DOHH2 (cell line): ENCODE results near the gene ROCK2.

Experiments
- EZH2phosphoT487 ChIP-seq: fragments of 200-600 bp; sonication (generic); IDR thresholded peaks from 2 replicates; pipeline ENCODE4 v1.6.1; 2017; ENCODE audit warnings: borderline replicate concordance, mild to moderate bottlenecking, antibody characterized with exemption, low read length, moderate library complexity, mixed read lengths
- TF ChIP-seq, protein P1 (sequence below): fragments of 200-600 bp; sonication (generic); IDR thresholded peaks from one replicate; pipeline ENCODE4 v1.5.1; 2014; ENCODE audit warnings: antibody characterized with exemption, mild to moderate bottlenecking, low read depth, low read length; ENCODE audit not compliant: poor library complexity, severe bottlenecking

DNA sequence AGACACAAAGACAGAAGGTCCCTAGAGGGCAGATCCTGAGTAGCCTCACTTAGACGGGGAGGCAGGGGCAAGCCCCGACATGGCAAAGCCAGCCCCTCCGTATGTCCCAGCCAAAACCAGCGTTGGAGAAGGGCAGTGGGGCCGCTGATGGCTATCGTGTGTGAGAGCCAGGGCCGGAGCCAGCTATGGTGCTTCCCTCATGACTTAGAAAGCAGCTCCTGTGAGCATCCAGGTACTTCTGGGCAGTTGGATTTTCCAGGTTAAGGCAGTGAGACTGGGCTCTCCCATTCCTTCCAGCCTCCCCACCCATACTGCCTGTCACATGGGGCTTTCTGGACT is 31.2 kb upstream of the ROCK2 start:
- TF ChIP-seq, protein P1, sequence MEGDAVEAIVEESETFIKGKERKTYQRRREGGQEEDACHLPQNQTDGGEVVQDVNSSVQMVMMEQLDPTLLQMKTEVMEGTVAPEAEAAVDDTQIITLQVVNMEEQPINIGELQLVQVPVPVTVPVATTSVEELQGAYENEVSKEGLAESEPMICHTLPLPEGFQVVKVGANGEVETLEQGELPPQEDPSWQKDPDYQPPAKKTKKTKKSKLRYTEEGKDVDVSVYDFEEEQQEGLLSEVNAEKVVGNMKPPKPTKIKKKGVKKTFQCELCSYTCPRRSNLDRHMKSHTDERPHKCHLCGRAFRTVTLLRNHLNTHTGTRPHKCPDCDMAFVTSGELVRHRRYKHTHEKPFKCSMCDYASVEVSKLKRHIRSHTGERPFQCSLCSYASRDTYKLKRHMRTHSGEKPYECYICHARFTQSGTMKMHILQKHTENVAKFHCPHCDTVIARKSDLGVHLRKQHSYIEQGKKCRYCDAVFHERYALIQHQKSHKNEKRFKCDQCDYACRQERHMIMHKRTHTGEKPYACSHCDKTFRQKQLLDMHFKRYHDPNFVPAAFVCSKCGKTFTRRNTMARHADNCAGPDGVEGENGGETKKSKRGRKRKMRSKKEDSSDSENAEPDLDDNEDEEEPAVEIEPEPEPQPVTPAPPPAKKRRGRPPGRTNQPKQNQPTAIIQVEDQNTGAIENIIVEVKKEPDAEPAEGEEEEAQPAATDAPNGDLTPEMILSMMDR: no peak
- no peak for TF ChIP-seq EZH2phosphoT487
